ENCODE results near the gene CARM1. TPM values are rescaled to one million over a fixed set of nuclear protein-coding genes. Genes with fewer than 3 reads are reported as not detected.

Gene CARM1
- total and polyA plus RNA-seq, 2 of the 13 experiments (the other 11 are each of a cell fraction or from before 2014, with no cell fraction given), result 27.6 to 55.8 TPM

- TF ChIP-seq RXRA (CRISPR knock-in tag; IDR thresholded peaks at IDR 0.05) (peak; percentile 49; the same call in 1 of the 2 replicates), ZNF335 (CRISPR knock-in tag; IDR thresholded peaks at IDR 0.05) (no peak; the same call in 1 of the 2 replicates), TERF1 (CRISPR knock-in tag; IDR thresholded peaks at IDR 0.05) (no peak), AGO1 (IDR thresholded peaks at IDR 0.05; ENCODE audit: low read depth, low read length, poor library complexity, severe bottlenecking) (peak; percentile 33), ZBED4 (CRISPR knock-in tag; IDR thresholded peaks at IDR 0.05; ENCODE audit: borderline replicate concordance) (no peak), ZNF576 (CRISPR knock-in tag; IDR thresholded peaks at IDR 0.05) (0 out of 2 replicates have a peak, but pooled peaks have one; percentile 33), ZNF292 (CRISPR knock-in tag; IDR thresholded peaks at IDR 0.05; ENCODE audit: borderline replicate concordance, low read depth) (no peak), SNAPC2 (CRISPR knock-in tag; IDR thresholded peaks at IDR 0.05) (peak; percentile 83), ZSCAN25 (CRISPR knock-in tag; IDR thresholded peaks at IDR 0.05) (peak; percentile 64; the same call in 1 of the 2 replicates), YEATS2 (CRISPR knock-in tag; IDR thresholded peaks at IDR 0.05; ENCODE audit: borderline replicate concordance) (no peak)
Observed at GRCh38 chr19:10960314-10961072, 89.1 kb downstream of the CARM1 start, which contains the start of gene SMARCA4 (continued).
